Activated T-helper 2 cell treated with anti-CD3 and anti-CD28 coated beads, Interferon-gamma antibody, Interleukin-2, Interleukin-4, amounts not matched to agents 10 μg/mL and 5 μg/mL and 100 μg/mL, durations not matched to agents 14 hours and 24 hours and 36 hours (primary cell): ENCODE results near the gene PRIMA1. TPM values are rescaled to one million over a fixed set of nuclear protein-coding genes. Genes with fewer than 3 reads are reported as not detected.

Experiments
- DNase-seq: peaks from one replicate; pipeline ENCODE4 v3.0.0; 2021; ENCODE audit warnings: low spot score
- H3K27ac Mint-ChIP-seq: one replicate; pipeline ENCODE4 v1.8.0; 2021; ENCODE audit warnings: mixed read lengths
- H3K27me3 Mint-ChIP-seq: one replicate; pipeline ENCODE4 v1.8.0; 2021; ENCODE audit warnings: low read depth, mixed read lengths
- H3K36me3 Mint-ChIP-seq: one replicate; pipeline ENCODE4 v1.8.0; 2021; ENCODE audit warnings: low read depth, mixed read lengths
- H3K4me1 Mint-ChIP-seq: one replicate; pipeline ENCODE4 v1.8.0; 2021; ENCODE audit warnings: low read depth, mixed read lengths
- H3K4me3 Mint-ChIP-seq: one replicate; pipeline ENCODE4 v1.8.0; 2021; ENCODE audit warnings: low read depth, mild to moderate bottlenecking, moderate library complexity, mixed read lengths
- H3K9me3 Mint-ChIP-seq: one replicate; pipeline ENCODE4 v1.8.0; 2021; ENCODE audit warnings: mixed read lengths
- intact Hi-C: fragments of 100-400 bp; cut with micrococcal nuclease; formaldehyde crosslinking; loops from one replicate; pipeline ENCODE4 v1.15.1; 2023
- total RNA-seq: library from RNA; stranded (reverse); gene quantifications from 2 replicates; pipeline ENCODE4 v1.2.3, GENCODE V29; 2022

PRIMA1 gene
- total RNA-seq, 1 donor from 2014 or later = not detected

DNA sequence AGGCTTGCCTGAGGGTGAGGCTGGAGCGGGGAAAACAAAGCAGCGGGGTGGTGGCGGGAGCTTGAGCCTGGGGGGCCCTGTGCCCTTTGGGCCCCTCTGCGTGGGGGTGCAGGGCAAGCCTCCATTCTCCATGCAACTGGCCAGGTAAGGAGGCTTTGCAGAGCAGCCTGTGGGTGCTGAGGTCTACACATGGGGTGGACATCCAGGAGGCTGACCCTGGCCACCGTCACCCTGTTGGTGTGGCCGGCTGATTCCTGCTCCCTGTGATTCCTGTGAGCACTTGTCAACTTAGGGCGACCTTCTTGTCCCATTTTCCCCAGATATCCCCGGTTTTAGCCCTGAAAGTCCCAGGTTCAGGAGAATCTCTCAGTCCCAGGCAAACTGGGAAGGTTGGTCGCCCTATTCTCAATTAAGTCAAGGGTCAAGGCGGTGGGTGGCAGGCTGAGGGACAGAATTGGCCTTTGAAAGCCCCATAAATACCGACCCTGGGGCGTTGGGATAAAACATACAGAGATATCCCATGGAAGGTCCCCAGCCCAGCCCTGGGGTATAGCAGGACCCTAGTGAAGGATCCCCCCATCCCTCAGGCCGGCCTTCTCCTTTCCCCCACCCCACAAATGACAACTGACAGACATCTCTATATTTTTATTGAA is 70.5 kb downstream of the PRIMA1 start:
- Mint-ChIP-seq H3K4me3 (no peak overlapping the region), H3K27ac (no peak overlapping the region), H3K36me3 (no peaks in the 10 kb centered on the region), H3K4me1 (no peaks in the 10 kb centered on the region), H3K9me3 (no peaks in the 10 kb centered on the region), H3K27me3 (no peaks in the 10 kb centered on the region)
- DNase-seq = no peak
- intact Hi-C loops = no loop called here

- Mint-ChIP-seq H3K27ac (no peak overlapping the region), H3K4me1 (no peaks in the 10 kb centered on the region), H3K9me3 (no peaks in the 10 kb centered on the region), H3K36me3 (no peaks in the 10 kb centered on the region), H3K27me3 (no peaks in the 10 kb centered on the region), H3K4me3 (no peak overlapping the region)
- intact Hi-C loops = no loop called here
- no peak for DNase-seq
Measured at GRCh38 chr14:93716746-93717667, 71.3 kb downstream of the PRIMA1 start.

- no peak for DNase-seq
- Mint-ChIP-seq H3K36me3 (no peaks in the 10 kb centered on the region), H3K27me3 (no peaks in the 10 kb centered on the region), H3K27ac (no peak overlapping the region), H3K4me3 (no peak overlapping the region), H3K4me1 (no peaks in the 10 kb centered on the region), H3K9me3 (no peaks in the 10 kb centered on the region)
- intact Hi-C loops = no loop called here
Measured at GRCh38 chr14:93716002-93716745, 72.1 kb downstream of the PRIMA1 start.

GRCh38 chr14:93715279-93715927 is 72.9 kb downstream of the PRIMA1 start:
- Mint-ChIP-seq H3K4me1 (no peaks in the 10 kb centered on the region), H3K4me3 (no peak overlapping the region), H3K27me3 (no peaks in the 10 kb centered on the region), H3K9me3 (no peaks in the 10 kb centered on the region), H3K27ac (no peak overlapping the region), H3K36me3 (no peaks in the 10 kb centered on the region)
- no peak for DNase-seq
- intact Hi-C loops = no loop called here

DNA sequence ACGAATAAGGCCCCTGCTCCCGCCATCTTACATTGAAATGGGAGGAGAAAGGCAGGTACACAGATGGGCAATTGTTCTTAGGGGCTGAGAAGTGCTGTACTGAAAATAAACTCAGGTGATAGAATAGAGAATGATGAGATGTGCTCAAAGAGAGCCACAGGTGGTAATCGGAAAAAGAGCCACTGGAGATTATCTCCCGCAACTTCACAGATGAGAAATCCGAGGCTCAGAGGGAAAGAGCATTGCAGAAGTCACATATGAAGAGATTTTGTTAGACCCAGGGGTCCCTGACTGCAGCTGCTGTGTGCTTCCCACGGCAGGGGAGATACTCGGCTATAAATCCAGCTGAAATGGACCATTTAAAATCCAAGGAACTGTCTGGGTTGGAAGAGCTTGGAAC is 73.7 kb downstream of the PRIMA1 start:
- Mint-ChIP-seq H3K4me1 (no peaks in the 10 kb centered on the region), H3K9me3 (no peaks in the 10 kb centered on the region), H3K4me3 (no peak overlapping the region), H3K27me3 (no peaks in the 10 kb centered on the region), H3K27ac (no peak overlapping the region), H3K36me3 (no peaks in the 10 kb centered on the region)
- no peak for DNase-seq
- intact Hi-C loops = no loop called here

DNA sequence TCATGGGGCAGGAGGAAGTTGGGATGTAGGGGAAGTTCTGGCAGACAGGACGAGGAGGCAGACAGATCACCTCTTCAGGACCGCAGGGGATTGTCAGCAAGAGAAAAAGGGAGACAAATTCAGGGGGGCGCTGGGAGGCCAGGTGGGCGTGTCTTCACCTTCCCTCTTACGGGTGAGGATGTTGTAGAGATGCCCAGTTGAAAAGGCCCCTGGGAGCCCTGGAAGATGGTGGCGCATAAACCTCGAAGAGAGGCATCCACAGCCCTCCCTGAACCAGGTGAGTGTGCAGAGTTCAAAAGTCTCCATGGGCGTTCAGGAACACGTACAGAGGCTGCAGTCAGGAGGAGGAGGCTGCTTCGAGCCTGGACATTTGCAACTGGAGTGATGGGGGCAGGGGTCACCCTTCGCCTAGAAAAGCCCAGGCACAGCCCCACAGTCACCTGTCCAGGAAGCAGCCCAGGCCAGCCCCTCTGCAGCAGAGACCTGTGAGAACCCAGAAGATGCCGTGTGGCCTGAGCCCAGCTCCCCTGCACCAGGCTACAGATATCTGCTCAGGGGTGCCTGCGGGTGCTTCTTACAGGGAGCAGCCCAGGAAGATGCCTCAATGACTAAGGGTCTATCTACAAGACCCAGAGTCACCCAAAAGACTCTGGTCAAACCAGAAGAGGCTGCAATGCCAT is 74.4 kb downstream of the PRIMA1 start:
- no peaks in the 10 kb centered on the region for H3K27me3 Mint-ChIP-seq
- H3K4me1 Mint-ChIP-seq = no peaks in the 10 kb centered on the region
- H3K27ac Mint-ChIP-seq = no peak overlapping the region
- DNase-seq = no peak
- no peaks in the 10 kb centered on the region for H3K36me3 Mint-ChIP-seq
- intact Hi-C loops = no loop called here
- no peak overlapping the region for H3K4me3 Mint-ChIP-seq
- no peaks in the 10 kb centered on the region for H3K9me3 Mint-ChIP-seq

GRCh38 chr14:93712838-93713724 is 75.2 kb downstream of the PRIMA1 start:
- H3K4me1 Mint-ChIP-seq = no peaks in the 10 kb centered on the region
- no peak overlapping the region for H3K4me3 Mint-ChIP-seq
- intact Hi-C loops = no loop called here
- DNase-seq = no peak
- H3K27me3 Mint-ChIP-seq = no peaks in the 10 kb centered on the region
- H3K36me3 Mint-ChIP-seq = no peaks in the 10 kb centered on the region
- H3K27ac Mint-ChIP-seq = no peak overlapping the region
- H3K9me3 Mint-ChIP-seq = no peaks in the 10 kb centered on the region

- Mint-ChIP-seq H3K4me3 (no peak overlapping the region), H3K27ac (no peak overlapping the region), H3K4me1 (no peaks in the 10 kb centered on the region), H3K27me3 (no peaks in the 10 kb centered on the region), H3K9me3 (no peaks in the 10 kb centered on the region), H3K36me3 (no peaks in the 10 kb centered on the region)
- no peak for DNase-seq
- intact Hi-C loops = no loop called here
Measured at GRCh38 chr14:93712079-93712837, 76.0 kb downstream of the PRIMA1 start.

DNA sequence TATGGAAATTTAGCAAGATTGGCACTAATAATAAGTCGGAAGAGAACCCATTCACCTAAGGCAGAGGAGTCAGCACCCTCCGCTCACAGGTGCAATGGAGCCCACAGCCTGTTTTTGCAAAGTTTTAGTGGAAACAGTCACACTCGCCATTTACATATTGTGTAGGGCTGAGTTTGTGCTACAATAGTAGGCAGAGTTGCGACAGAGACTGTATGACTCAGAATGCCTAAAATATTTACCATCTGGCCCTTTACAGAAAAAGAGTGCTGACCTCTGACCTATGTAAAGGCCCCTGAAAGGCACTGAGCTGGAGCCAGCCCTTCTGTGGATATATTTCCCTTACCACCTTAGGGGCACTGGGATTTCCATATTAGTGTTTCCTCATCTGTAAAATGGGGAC is 79.0 kb downstream of the PRIMA1 start:
- Mint-ChIP-seq H3K4me1 (no peaks in the 10 kb centered on the region), H3K27ac (no peak overlapping the region), H3K4me3 (no peak overlapping the region), H3K9me3 (no peaks in the 10 kb centered on the region), H3K27me3 (no peaks in the 10 kb centered on the region), H3K36me3 (no peaks in the 10 kb centered on the region)
- intact Hi-C loops = no loop called here
- DNase-seq = no peak

DNA sequence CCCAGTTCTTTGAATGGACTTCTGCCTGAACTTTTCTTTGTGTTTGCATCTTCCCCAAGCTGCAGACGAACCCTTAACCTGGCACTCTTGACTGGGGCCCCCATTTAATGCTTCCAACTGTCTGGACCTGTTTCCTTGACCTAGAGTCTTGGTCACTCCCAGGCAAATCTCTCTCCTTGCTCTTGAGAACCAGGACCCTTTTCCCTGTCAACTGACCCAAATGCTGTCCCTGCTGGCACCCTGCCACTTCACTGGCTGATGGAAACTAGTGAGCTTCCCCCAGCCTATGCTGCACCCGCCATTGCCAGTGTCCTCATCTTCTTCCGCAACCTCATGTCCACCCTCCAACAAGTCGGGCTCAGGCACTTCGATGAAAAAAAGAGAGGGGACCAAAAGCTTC is 79.5 kb downstream of the PRIMA1 start:
- H3K27me3 Mint-ChIP-seq = no peaks in the 10 kb centered on the region
- no peak overlapping the region for H3K27ac Mint-ChIP-seq
- H3K36me3 Mint-ChIP-seq = no peaks in the 10 kb centered on the region
- H3K4me3 Mint-ChIP-seq = no peak overlapping the region
- H3K4me1 Mint-ChIP-seq = no peaks in the 10 kb centered on the region
- DNase-seq = no peak
- no peaks in the 10 kb centered on the region for H3K9me3 Mint-ChIP-seq
- intact Hi-C loops = no loop called here

DNA sequence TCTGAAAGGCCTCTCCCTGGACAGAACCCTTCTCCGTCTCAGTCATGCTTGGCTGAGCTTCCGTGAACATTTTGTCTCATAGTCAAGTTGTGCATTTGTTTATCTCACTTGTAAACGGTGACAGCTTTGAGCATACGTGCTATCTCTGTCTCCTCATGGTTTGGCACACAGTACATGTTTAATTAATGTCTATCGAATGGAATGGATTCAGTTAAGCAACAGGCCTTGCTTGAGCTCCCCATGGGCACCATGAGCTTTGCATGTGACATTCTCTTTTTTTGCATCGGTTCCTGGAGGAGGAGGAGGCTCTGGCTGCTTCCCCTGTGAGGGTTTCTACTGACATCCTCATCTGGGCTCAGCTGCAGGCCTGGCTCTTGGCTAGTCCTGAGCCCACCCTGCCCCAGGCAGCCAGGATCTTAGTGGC is 80.0 kb downstream of the PRIMA1 start:
- Mint-ChIP-seq H3K4me3 (no peak overlapping the region), H3K9me3 (no peaks in the 10 kb centered on the region), H3K27me3 (no peaks in the 10 kb centered on the region), H3K36me3 (no peaks in the 10 kb centered on the region), H3K4me1 (no peaks in the 10 kb centered on the region), H3K27ac (no peak overlapping the region)
- no peak for DNase-seq
- intact Hi-C loops = no loop called here
